Measurements from ENCODE around the gene DDX39A.
"Not testable (repeated sequence)": the region's sequence is repeated elsewhere in the genome, so short reads cannot be mapped to it uniquely, and the experiment has no call there.

DDX39A gene

GRCh38 chr19:14407605-14408484, 11.3 kb downstream of the DDX39A start:
- DNase-seq: no peak

GRCh38 chr19:14406645-14407401, 12.3 kb downstream of the DDX39A start:
- DNase-seq: no peak

- DNase-seq: no peak
Observed at GRCh38 chr19:14405758-14406644, 13.1 kb downstream of the DDX39A start.

- DNase-seq: no peak
Observed at GRCh38 chr19:14405380-14405757, 13.8 kb downstream of the DDX39A start.

GRCh38 chr19:14404312-14404711, 14.8 kb downstream of the DDX39A start:
- peak; percentile 41 for DNase-seq

- DNase-seq: not testable (repeated sequence)
Observed at GRCh38 chr19:14403145-14403930, 15.8 kb downstream of the DDX39A start.

- DNase-seq: no peak
Observed at GRCh38 chr19:14402332-14403144, 16.6 kb downstream of the DDX39A start.

GRCh38 chr19:14401468-14402195, 17.5 kb downstream of the DDX39A start:
- DNase-seq: no peak

GRCh38 chr19:14400951-14401431, 18.1 kb downstream of the DDX39A start:
- no peak for DNase-seq

GRCh38 chr19:14397168-14397567, 22.0 kb downstream of the DDX39A start:
- not testable (repeated sequence) for DNase-seq

- DNase-seq: not testable (repeated sequence)
Observed at GRCh38 chr19:14396730-14397129, 22.4 kb downstream of the DDX39A start.

GRCh38 chr19:14395710-14396336, 23.3 kb downstream of the DDX39A start:
- no peak for DNase-seq

GRCh38 chr19:14395262-14395661, 23.9 kb downstream of the DDX39A start:
- no peak for DNase-seq

- no peak for DNase-seq
Observed at GRCh38 chr19:14394167-14394566, 25.0 kb downstream of the DDX39A start.

GRCh38 chr19:14393329-14393728, 25.8 kb downstream of the DDX39A start:
- no peak for DNase-seq

GRCh38 chr19:14391156-14391821, 27.9 kb downstream of the DDX39A start:
- no peak for DNase-seq

- DNase-seq: no peak
Observed at GRCh38 chr19:14390548-14390947, 28.6 kb downstream of the DDX39A start.

GRCh38 chr19:14385492-14385891, 33.6 kb downstream of the DDX39A start:
- no peak for DNase-seq
